Middle frontal gyrus (tissue), 1 donor: ENCODE data around the gene RHOG.
"Not testable (repeated sequence)": the region's sequence is repeated elsewhere in the genome, so short reads cannot be mapped to it uniquely, and the experiment has no call there.

Source experiments
- DNase-seq: peaks from one replicate; pipeline ENCODE4 v3.0.0-alpha.2; 2015; ENCODE audit warnings: low spot score; ENCODE audit errors: extremely low spot score

Gene RHOG

GRCh38 chr11:3810951-3811350 is 29.8 kb downstream of the RHOG start:
- DNase-seq: no peak

GRCh38 chr11:3810446-3810845 is 30.3 kb downstream of the RHOG start:
- no peak for DNase-seq

GRCh38 chr11:3809624-3809928 is 31.2 kb downstream of the RHOG start:
- no peak for DNase-seq

GRCh38 chr11:3808861-3809623 is 31.7 kb downstream of the RHOG start:
- DNase-seq: no peak

GRCh38 chr11:3807909-3808860 is 32.6 kb downstream of the RHOG start, which contains the start of gene PGAP2:
PGAP2 (plus strand) TSS chr11:3808560; CDS start chr11:3811260, 2,700 bp downstream.
- DNase-seq: no peak

- no peak for DNase-seq
Measured at GRCh38 chr11:3803726-3804495, 36.8 kb downstream of the RHOG start.

- no peak for DNase-seq
Measured at GRCh38 chr11:3802011-3802790, 38.6 kb downstream of the RHOG start.

- DNase-seq: no peak
Measured at GRCh38 chr11:3799873-3800272, 40.9 kb downstream of the RHOG start.

- no peak for DNase-seq
Measured at GRCh38 chr11:3799143-3799542, 41.6 kb downstream of the RHOG start.

- DNase-seq: peak; percentile 99
Measured at GRCh38 chr11:3797329-3798090, 43.2 kb downstream of the RHOG start, which contains the start of gene NUP98. NUP98 (minus strand) TSS chr11:3797554; CDS start chr11:3782117, 15,437 bp downstream.

GRCh38 chr11:3796801-3797328 is 43.9 kb downstream of the RHOG start:
- no peak for DNase-seq

- no peak for DNase-seq
Measured at GRCh38 chr11:3796346-3796745, 44.4 kb downstream of the RHOG start.

GRCh38 chr11:3796002-3796311 is 44.8 kb downstream of the RHOG start:
- no peak for DNase-seq

GRCh38 chr11:3795131-3796001 is 45.4 kb downstream of the RHOG start:
- DNase-seq: no peak

GRCh38 chr11:3794387-3794786 is 46.4 kb downstream of the RHOG start:
- not testable (repeated sequence) for DNase-seq

GRCh38 chr11:3786781-3787428 is 53.9 kb downstream of the RHOG start:
- no peak for DNase-seq

- no peak for DNase-seq
Measured at GRCh38 chr11:3783611-3784010, 57.1 kb downstream of the RHOG start.

- DNase-seq: no peak
Measured at GRCh38 chr11:3782963-3783362, 57.8 kb downstream of the RHOG start.
